Type B pancreatic cell (in vitro differentiated cells): ENCODE data around the gene CYFIP1. TPM values are rescaled to one million over a fixed set of nuclear protein-coding genes. Genes with fewer than 3 reads are reported as not detected.

ENCODE experiments used
- DNase-seq: peaks from one replicate; pipeline ENCODE4 v3.0.0; 2021; ENCODE audit warnings: mixed read lengths; ENCODE audit not compliant: unreplicated experiment; ENCODE audit errors: extremely low spot score
- H3K27ac Mint-ChIP-seq: 2 replicates; pipeline ENCODE4 v1.8.0; 2021; ENCODE audit warnings: mild to moderate bottlenecking, mixed read lengths
- H3K27me3 Mint-ChIP-seq: 2 replicates; pipeline ENCODE4 v1.8.0; 2021; ENCODE audit warnings: mixed read lengths
- H3K36me3 Mint-ChIP-seq: 2 replicates; pipeline ENCODE4 v1.8.0; 2021; ENCODE audit warnings: mixed read lengths
- H3K4me1 Mint-ChIP-seq: one replicate; pipeline ENCODE4 v1.8.0; 2021; ENCODE audit warnings: mixed read lengths; ENCODE audit not compliant: unreplicated experiment
- H3K4me3 Mint-ChIP-seq: 2 replicates; pipeline ENCODE4 v1.8.0; 2021; ENCODE audit warnings: mild to moderate bottlenecking, mixed read lengths
- H3K9me3 Mint-ChIP-seq: 2 replicates; pipeline ENCODE4 v1.8.0; 2021; ENCODE audit warnings: mixed read lengths
- CTCF ChIP-seq: fragments of 200-600 bp; sonication (generic); conservative IDR thresholded peaks from 2 replicates; pipeline ENCODE4 v1.5.0; 2021; ENCODE audit warnings: antibody characterized with exemption, mild to moderate bottlenecking
- total RNA-seq: library from RNA; stranded (reverse); gene quantifications from 2 replicates; pipeline ENCODE4 v1.2.1, GENCODE V29; 2021; ENCODE audit warnings: low replicate concordance

CYFIP1 gene
- total RNA-seq, 1 donor from 2014 or later, result 108 TPM

GRCh38 chr15:23003736-23004135, 23.6 kb upstream of the CYFIP1 start:
- Mint-ChIP-seq H3K27me3 (no peaks in the 10 kb centered on the region), H3K4me1 (no peaks in the 10 kb centered on the region), H3K27ac (no peak overlapping the region), H3K4me3 (no peak overlapping the region), H3K36me3 (peaks cover 20% of the 10 kb centered on the region), H3K9me3 (no peaks in the 10 kb centered on the region)
- DNase-seq, result no peak
- no peak for TF ChIP-seq CTCF

- peaks cover 20% of the 10 kb centered on the region for H3K36me3 Mint-ChIP-seq
- H3K4me3 Mint-ChIP-seq, result no peak overlapping the region
- no peaks in the 10 kb centered on the region for H3K27me3 Mint-ChIP-seq
- no peak overlapping the region for H3K27ac Mint-ChIP-seq
- DNase-seq, result no peak
- H3K4me1 Mint-ChIP-seq, result no peaks in the 10 kb centered on the region
- H3K9me3 Mint-ChIP-seq, result no peaks in the 10 kb centered on the region
- TF ChIP-seq CTCF, result no peak
These were observed 22.8 kb upstream of the CYFIP1 start for GRCh38 chr15:23002920-23003319.

- H3K27me3 Mint-ChIP-seq, result no peaks in the 10 kb centered on the region
- H3K27ac Mint-ChIP-seq, result no peak overlapping the region
- H3K36me3 Mint-ChIP-seq, result peaks cover 10% of the 10 kb centered on the region
These were observed 15.6 kb upstream of the CYFIP1 start for GRCh38 chr15:22995795-22996194.

GRCh38 chr15:22992024-22992326, 11.8 kb upstream of the CYFIP1 start:
- Mint-ChIP-seq H3K36me3 (peaks cover 10% of the 10 kb centered on the region), H3K9me3 (no peaks in the 10 kb centered on the region), H3K4me1 (peaks cover 4% of the 10 kb centered on the region), H3K27ac (no peak overlapping the region), H3K4me3 (no peak overlapping the region), H3K27me3 (no peaks in the 10 kb centered on the region)
- no peak for DNase-seq
- no peak for TF ChIP-seq CTCF

More at GRCh38 chr15:22995795-22996194, 15.6 kb upstream of the CYFIP1 start:
- no peak for DNase-seq
- TF ChIP-seq CTCF, result no peak
- no peaks in the 10 kb centered on the region for H3K9me3 Mint-ChIP-seq
- H3K4me1 Mint-ChIP-seq, result peaks cover 4% of the 10 kb centered on the region
- no peak overlapping the region for H3K4me3 Mint-ChIP-seq

GRCh38 chr15:22989576-22990477, 9.7 kb upstream of the CYFIP1 start:
- DNase-seq, result no peak
- Mint-ChIP-seq H3K27me3 (no peaks in the 10 kb centered on the region), H3K27ac (no peak overlapping the region), H3K4me1 (no peaks in the 10 kb centered on the region), H3K9me3 (no peaks in the 10 kb centered on the region), H3K4me3 (no peak overlapping the region), H3K36me3 (peaks cover 10% of the 10 kb centered on the region)
- no peak for TF ChIP-seq CTCF
